ENCODE results near the gene ZNF77.

DNA sequence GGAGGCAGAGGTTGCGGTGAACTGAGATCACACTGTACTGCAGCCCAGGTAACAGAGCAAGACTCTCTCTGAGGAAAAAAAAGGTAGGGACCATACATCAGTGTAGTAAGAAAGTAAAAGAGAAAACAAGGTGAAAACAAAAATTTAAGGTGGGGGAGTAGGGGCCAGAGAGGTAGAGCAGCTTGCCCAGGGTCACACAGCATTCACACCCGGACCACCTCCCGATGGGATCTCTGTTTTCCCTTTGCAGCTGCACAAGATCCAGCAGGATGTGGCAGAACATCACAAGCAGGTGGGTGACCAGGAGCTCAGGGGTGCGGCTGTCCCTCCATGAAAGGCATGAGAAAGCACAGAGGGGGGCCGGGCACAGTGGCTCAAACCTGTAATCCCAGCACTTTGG lies 37.1 kb upstream of the ZNF77 start:
- TF ChIP-seq HDAC2 (IDR thresholded peaks at IDR 0.05) (no peak), YY1 (IDR thresholded peaks at IDR 0.05; ENCODE audit: low read depth, low read length) (no peak), MAX (IDR thresholded peaks at IDR 0.05; ENCODE audit: low read depth, low read length) (no peak), POU2F2 (IDR thresholded peaks at IDR 0.05; ENCODE audit: borderline replicate concordance, low read depth, low read length) (no peak), EP300 (IDR thresholded peaks at IDR 0.05; ENCODE audit: borderline replicate concordance in 1 of 2, control insufficient read depth in 1 of 2, low read depth in 2 of 2, low read length in 2 of 2) (no peak), SIX5 (IDR thresholded peaks at IDR 0.05; ENCODE audit: low read depth, low read length, severe bottlenecking) (no peak), NR2C2 (IDR thresholded peaks at IDR 0.05; ENCODE audit: borderline replicate concordance, control insufficient read depth, insufficient read length, low read depth) (no peak)
- TF ChIP-seq, protein P1, sequence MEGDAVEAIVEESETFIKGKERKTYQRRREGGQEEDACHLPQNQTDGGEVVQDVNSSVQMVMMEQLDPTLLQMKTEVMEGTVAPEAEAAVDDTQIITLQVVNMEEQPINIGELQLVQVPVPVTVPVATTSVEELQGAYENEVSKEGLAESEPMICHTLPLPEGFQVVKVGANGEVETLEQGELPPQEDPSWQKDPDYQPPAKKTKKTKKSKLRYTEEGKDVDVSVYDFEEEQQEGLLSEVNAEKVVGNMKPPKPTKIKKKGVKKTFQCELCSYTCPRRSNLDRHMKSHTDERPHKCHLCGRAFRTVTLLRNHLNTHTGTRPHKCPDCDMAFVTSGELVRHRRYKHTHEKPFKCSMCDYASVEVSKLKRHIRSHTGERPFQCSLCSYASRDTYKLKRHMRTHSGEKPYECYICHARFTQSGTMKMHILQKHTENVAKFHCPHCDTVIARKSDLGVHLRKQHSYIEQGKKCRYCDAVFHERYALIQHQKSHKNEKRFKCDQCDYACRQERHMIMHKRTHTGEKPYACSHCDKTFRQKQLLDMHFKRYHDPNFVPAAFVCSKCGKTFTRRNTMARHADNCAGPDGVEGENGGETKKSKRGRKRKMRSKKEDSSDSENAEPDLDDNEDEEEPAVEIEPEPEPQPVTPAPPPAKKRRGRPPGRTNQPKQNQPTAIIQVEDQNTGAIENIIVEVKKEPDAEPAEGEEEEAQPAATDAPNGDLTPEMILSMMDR (IDR thresholded peaks at IDR 0.05 in 2 of 3, conservative IDR thresholded peaks at IDR 0.05 in 1 of 3; ENCODE audit: control insufficient read depth in 2 of 3, extremely low read depth in 1 of 3, insufficient read depth in 1 of 3, low read depth in 3 of 3, low read length in 3 of 3) = no peak

All from GM12878 (cell line).